GM19043 (cell line): ENCODE measurements around the gene SCFD2.
"Not testable (repeated sequence)": the region's sequence is repeated elsewhere in the genome, so short reads cannot be mapped to it uniquely, and the experiment has no call there.

ENCODE experiments used
- ATAC-seq: cut with Tn5 transposase; IDR thresholded peaks from one replicate; pipeline ENCODE4 v1.9.1; 2021; ENCODE audit warnings: low read depth; ENCODE audit not compliant: unreplicated experiment

SCFD2 gene

GRCh38 chr4:53346920-53347852, 18.7 kb downstream of the SCFD2 start:
- no peak for ATAC-seq

- ATAC-seq: not testable (repeated sequence)
Observed at GRCh38 chr4:53346392-53346791, 19.5 kb downstream of the SCFD2 start.

GRCh38 chr4:53340145-53340544, 25.7 kb downstream of the SCFD2 start:
- ATAC-seq: not testable (repeated sequence)

- not testable (repeated sequence) for ATAC-seq
Observed at GRCh38 chr4:53334916-53335315, 30.9 kb downstream of the SCFD2 start.

GRCh38 chr4:53326535-53326934, 39.3 kb downstream of the SCFD2 start:
- no peak for ATAC-seq

GRCh38 chr4:53322696-53323095, 43.2 kb downstream of the SCFD2 start:
- ATAC-seq: no peak

- ATAC-seq: no peak
Observed at GRCh38 chr4:53321984-53322289, 43.9 kb downstream of the SCFD2 start.

- no peak for ATAC-seq
Observed at GRCh38 chr4:53321151-53321983, 44.5 kb downstream of the SCFD2 start.

GRCh38 chr4:53315300-53315699, 50.6 kb downstream of the SCFD2 start:
- ATAC-seq: no peak

- no peak for ATAC-seq
Observed at GRCh38 chr4:53314252-53314651, 51.6 kb downstream of the SCFD2 start.

- ATAC-seq: no peak
Observed at GRCh38 chr4:53313510-53313909, 52.4 kb downstream of the SCFD2 start.

GRCh38 chr4:53309321-53310040, 56.4 kb downstream of the SCFD2 start:
- ATAC-seq: no peak

- no peak for ATAC-seq
Observed at GRCh38 chr4:53307819-53308780, 57.8 kb downstream of the SCFD2 start.

- ATAC-seq: no peak
Observed at GRCh38 chr4:53307210-53307609, 58.7 kb downstream of the SCFD2 start.

GRCh38 chr4:53306729-53307128, 59.1 kb downstream of the SCFD2 start:
- no peak for ATAC-seq

- ATAC-seq: not testable (repeated sequence)
Observed at GRCh38 chr4:53292209-53292608, 73.7 kb downstream of the SCFD2 start.

- no peak for ATAC-seq
Observed at GRCh38 chr4:53281438-53281837, 84.4 kb downstream of the SCFD2 start.

- no peak for ATAC-seq
Observed at GRCh38 chr4:53280846-53281245, 85.0 kb downstream of the SCFD2 start.

- no peak for ATAC-seq
Observed at GRCh38 chr4:53274609-53275268, 91.1 kb downstream of the SCFD2 start.
